BJ (cell line): Measurements from ENCODE around the gene BTBD2. TPM values are rescaled to one million over a fixed set of nuclear protein-coding genes. Genes with fewer than 3 reads are reported as not detected.

Experiments
- CTCF ChIA-PET: fragments of 350-600 bp; formaldehyde crosslinking; extraction: SDS; loops from one replicate; lab custom pipeline; 2021; ENCODE audit warnings: antibody characterized with exemption, inconsistent platforms; lab: Yijun Ruan, JAX
- POLR2A ChIA-PET: fragments of 300-600 bp; sonication (Branson Sonifier 250); formaldehyde crosslinking; extraction: SDS; loops from one replicate; lab custom pipeline; 2021; ENCODE audit warnings: antibody characterized with exemption; lab: Charles Lee
- DNase-seq: peaks from one replicate; pipeline ENCODE4 v3.0.0-alpha.2; 2011; ENCODE audit warnings: low read depth
- H3K27me3 ChIP-seq: 2 replicates; pipeline ENCODE4 v1.6.0; 2011; ENCODE audit warnings: low read length; ENCODE audit not compliant: control insufficient read depth, insufficient read depth
- H3K36me3 ChIP-seq: 2 replicates; pipeline ENCODE4 v1.5.1; 2011; ENCODE audit warnings: low read length; ENCODE audit not compliant: control insufficient read depth, insufficient read depth
- H3K4me3 ChIP-seq: 2 replicates; pipeline ENCODE4 v1.5.1; 2011; ENCODE audit warnings: low read depth, mild to moderate bottlenecking, control low read depth, low read length
- polyA plus RNA-seq: library from polyadenylated mRNA; depleted of rRNA; stranded (reverse); fragments of >200 nt; gene quantifications from 2 replicates; pipeline ENCODE4 v1.2.3, GENCODE V29; 2011
- TF ChIP-seq, protein P1 (sequence below): IDR thresholded peaks from 2 replicates; pipeline ENCODE4 v1.5.1; 2011; ENCODE audit warnings: low read depth, mild to moderate bottlenecking, control low read depth, inconsistent platforms, low read length, moderate library complexity; ENCODE audit not compliant: insufficient read depth

Gene BTBD2
- polyA plus RNA-seq, 1 experiment, result 39.3 TPM

DNA sequence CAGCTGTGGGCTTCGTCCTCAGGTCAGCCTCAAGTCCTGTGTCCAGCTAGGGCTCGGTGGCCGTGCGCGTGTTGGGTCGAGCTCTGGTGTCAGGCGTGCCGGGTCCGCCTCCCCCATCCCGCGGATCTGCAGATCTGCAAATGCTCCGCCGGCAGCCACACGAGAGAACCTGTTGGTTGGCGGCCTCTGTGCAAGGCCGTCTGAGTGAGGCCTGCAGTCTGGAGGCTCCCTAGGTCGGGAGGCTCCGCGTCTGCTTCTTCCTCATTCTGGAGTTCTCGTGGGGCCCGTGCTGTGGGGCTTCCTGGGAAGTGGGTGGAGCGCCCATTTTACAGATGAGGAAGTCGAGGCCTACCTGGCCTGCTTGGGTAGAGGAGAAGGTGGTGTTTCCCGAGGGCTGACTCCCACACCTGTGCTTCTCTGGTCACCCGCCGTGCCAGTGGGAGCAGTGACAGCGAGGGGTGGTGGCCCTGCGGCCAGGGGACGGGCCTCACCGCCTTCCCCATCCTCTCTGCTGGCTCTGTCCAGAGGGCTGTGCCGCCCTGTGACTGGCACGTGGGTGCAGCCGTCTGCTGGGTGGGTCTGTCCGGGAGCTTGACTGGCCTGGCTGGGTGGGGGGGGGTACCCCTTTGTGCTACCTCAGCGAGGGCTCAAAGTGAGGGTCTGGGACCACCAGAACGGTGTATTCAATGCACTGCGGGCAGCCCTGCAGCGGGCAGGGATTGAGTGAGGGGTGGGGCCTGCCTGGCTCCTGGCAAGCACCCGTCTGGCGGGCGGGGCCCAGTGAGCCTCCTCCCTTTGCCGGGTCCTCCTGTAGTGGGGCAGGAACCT, 71.2 kb downstream of the BTBD2 start:
- no peak for DNase-seq
- H3K36me3 ChIP-seq, result no peaks in the 10 kb centered on the region; the same call in none of the 2 replicates
- CTCF ChIA-PET, result interaction anchor here (1.2 kb wide), 1 partner anchor 14 kb away, joined by 5 read pairs; no protein-coding TSS in a partner anchor
- H3K27me3 ChIP-seq, result no peaks in the 10 kb centered on the region
- H3K4me3 ChIP-seq, result no peak overlapping the region
- TF ChIP-seq, protein P1, sequence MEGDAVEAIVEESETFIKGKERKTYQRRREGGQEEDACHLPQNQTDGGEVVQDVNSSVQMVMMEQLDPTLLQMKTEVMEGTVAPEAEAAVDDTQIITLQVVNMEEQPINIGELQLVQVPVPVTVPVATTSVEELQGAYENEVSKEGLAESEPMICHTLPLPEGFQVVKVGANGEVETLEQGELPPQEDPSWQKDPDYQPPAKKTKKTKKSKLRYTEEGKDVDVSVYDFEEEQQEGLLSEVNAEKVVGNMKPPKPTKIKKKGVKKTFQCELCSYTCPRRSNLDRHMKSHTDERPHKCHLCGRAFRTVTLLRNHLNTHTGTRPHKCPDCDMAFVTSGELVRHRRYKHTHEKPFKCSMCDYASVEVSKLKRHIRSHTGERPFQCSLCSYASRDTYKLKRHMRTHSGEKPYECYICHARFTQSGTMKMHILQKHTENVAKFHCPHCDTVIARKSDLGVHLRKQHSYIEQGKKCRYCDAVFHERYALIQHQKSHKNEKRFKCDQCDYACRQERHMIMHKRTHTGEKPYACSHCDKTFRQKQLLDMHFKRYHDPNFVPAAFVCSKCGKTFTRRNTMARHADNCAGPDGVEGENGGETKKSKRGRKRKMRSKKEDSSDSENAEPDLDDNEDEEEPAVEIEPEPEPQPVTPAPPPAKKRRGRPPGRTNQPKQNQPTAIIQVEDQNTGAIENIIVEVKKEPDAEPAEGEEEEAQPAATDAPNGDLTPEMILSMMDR, result no peak
- POLR2A ChIA-PET, result no interaction called here

DNA sequence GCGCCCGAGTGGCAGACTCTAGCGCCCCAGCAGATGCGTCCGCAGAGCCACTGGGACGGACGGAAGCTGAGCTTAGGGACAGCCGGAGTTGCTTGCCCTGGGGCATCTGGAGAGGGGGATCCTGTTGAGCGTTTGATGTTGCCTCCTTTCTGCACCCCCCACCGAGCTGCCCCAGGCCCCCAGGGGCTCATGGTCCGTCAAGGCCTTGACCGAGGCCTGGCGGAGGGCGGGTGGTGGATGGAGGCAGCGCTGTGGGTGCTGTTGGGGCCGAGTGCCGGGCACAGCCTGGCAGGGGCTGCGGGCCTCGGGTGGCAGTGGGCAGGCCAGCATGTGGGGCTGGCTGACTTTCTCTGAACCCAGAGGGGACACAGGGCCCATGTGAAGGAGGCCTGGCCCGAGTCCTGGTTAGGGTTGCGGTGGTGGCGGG, 71.8 kb downstream of the BTBD2 start:
- DNase-seq, result no peak
- TF ChIP-seq, protein P1, result no peak
- H3K36me3 ChIP-seq, result no peaks in the 10 kb centered on the region; the same call in none of the 2 replicates
- ChIA-PET CTCF (interaction anchor here (1.2 kb wide), 1 partner anchor 14 kb away, joined by 5 read pairs; no protein-coding TSS in a partner anchor), POLR2A (no interaction called here)
- H3K4me3 ChIP-seq, result no peak overlapping the region
- no peaks in the 10 kb centered on the region for H3K27me3 ChIP-seq

DNA sequence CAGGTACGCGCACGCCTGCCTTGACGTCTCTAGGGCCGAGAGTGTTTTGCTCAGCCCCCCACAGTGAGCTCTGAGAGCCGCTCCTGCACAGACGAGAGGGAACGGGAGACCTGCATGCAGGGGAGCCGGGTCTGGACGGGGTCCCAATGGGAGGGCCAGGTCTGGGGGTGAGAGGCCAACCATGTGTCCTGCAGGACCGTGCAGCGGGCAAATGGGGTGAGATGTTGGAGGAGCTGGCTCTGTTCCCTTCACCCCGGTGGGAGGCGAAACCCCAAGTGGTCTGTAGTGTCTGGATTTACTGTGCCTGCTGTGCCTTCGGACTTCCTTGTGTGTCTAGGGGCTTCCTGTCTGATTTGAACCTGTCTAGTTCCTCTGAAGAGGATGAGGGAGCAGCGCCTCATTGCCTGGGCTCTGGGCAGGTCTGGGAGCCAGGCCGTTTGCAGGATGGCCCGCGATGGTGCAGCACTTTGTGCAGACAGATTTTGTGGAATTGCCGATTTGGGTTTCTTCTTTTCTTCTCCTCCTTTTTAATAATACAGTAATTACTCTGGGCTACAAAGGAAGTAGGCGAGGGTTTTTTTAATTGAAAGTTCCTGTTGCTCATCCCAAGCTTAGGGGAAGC, 72.5 kb downstream of the BTBD2 start:
- Histone ChIP-seq H3K27me3 (no peaks in the 10 kb centered on the region), H3K4me3 (peak overlapping the region; percentile 80), H3K36me3 (no peaks in the 10 kb centered on the region; the same call in none of the 2 replicates)
- TF ChIP-seq, protein P1, result no peak
- POLR2A ChIA-PET, result no interaction called here
- DNase-seq, result no peak
- CTCF ChIA-PET, result interaction anchor here (1.2 kb wide), 2 partner anchors 13 to 94 kb away, joined by 4 to 5 read pairs; partner anchors contain the start of gene REXO1

DNA sequence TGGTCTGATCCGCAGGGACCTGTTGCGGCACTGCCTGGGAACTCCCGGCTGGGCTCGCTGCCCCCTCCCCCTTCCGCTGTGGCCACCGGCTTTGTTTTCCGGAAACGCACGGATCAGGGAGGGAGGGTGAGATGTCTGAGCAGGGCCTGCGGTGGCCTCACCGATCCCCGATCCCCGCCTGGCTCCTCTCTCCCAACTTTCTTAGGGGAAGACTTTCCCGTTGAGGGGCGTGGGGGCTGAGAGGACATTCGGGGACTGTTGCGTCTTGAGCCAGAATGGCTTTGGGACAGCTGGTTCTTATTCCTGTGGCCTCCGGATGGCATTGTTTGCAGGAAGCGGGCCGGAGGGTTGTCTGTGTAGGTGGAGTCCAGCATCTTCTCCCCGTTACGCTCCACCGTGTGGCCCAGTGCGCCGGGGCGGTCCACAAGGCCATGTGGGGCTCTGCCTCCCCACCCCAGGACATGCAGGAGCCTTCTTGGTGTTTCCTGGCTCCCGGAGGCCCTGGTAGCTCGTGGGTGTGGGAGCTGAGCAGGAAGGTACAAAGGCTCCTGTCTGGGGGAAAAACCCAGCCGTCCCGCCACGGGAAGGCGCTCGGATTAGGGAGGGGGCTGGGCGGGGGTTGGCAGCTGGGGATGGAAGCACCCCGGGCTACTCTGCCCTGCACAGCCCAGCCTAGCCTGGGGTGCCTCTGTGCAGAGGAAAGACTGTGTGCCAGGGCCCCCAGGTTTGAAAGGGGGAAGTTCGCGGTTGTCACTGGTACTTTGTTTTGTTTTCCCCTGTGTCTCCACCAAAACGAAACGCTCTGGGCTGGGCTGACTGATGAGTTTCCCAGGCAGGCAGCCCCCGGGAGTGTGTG, 73.2 kb downstream of the BTBD2 start:
- TF ChIP-seq, protein P1, result no peak
- DNase-seq, result peak; percentile 8
- ChIA-PET CTCF (interaction anchor here (1.2 kb wide), 1 partner anchor 93 kb away, joined by 4 read pairs; the partner anchor contains the start of gene REXO1), POLR2A (no interaction called here)
- peak overlapping the region; percentile 80 for H3K4me3 ChIP-seq
- no peaks in the 10 kb centered on the region; the same call in none of the 2 replicates for H3K36me3 ChIP-seq
- no peaks in the 10 kb centered on the region for H3K27me3 ChIP-seq
